GM19324 (cell line): ENCODE data around the gene CHTF8.
"Not testable (repeated sequence)": the region's sequence is repeated elsewhere in the genome, so short reads cannot be mapped to it uniquely, and the experiment has no call there.

ENCODE experiments used
- ATAC-seq: cut with Tn5 transposase; IDR thresholded peaks from one replicate; pipeline ENCODE4 v1.9.1; 2021; ENCODE audit warnings: mild to moderate bottlenecking, moderate library complexity; ENCODE audit not compliant: unreplicated experiment, low FRiP score

The CHTF8 gene, protein sequence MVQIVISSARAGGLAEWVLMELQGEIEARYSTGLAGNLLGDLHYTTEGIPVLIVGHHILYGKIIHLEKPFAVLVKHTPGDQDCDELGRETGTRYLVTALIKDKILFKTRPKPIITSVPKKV

DNA sequence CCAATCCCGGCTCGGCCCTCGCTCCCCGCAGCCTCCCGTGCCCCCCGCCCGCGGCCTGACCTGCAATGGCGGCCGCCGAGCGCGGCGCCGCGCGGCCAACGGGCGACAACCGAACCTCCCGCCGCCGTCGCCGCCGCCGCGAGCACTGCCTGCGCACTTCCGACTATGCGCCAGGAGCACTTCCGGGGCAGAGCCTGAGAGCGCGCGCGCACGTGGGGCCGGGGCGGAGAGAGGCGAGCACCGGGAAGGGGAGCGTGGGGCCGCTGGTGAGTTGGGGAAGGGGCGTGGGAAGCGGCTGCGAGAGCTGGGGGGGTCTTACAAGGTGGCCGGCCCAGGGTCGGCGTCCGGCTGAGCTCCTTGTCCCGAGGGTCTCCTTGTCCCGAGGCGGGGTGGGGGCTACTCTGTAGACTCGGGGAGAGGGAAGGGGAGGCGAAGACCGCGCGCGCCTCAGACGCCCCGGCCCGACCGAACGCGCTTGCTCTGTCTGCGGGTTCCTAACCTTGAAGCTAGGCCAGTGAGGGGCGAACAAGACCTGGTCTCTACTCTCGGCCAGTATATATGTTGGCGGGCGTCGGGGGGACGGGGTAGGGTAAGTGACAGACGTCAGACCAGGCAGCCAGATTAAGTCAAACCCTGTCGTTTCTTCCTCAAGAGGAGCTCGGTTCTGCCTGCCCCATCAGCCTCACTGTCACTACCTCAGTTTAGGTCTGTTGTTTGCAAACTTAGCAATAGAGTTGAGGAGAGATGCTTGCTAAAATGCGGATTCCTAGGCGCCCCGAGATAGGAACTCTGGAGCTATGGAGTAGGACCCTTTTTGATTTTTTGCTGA lies at the start of gene CHTF8, which contains the start of gene UTP4:
Gene CHTF8, minus strand, starts transcription at position 165 of the 829 bp plus-strand sequence. CDS start 11,130 bp downstream, outside the sequence.
Gene UTP4, plus strand, starts transcription at position 226 of the 829 bp plus-strand sequence. CDS start 811 bp downstream, outside the sequence.
- peak; percentile 93 for ATAC-seq

DNA sequence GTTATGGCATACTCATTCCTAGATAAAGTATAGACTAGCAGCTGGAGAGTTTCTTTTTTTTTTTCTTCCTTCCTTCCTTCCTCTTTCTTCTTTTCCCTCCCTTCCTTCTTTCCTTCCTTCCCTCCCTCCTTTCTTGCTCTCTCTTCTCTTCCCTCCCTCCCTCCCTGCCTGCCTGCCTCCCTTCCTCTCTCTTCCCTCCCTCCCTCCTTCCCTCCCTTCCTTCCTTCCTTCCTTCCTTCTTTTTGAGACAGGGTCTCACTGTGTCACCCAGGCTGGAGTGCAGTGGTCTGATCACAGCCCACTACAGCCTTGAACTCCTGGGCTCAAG lies 47.6 kb upstream of the CHTF8 start:
- ATAC-seq = no peak

DNA sequence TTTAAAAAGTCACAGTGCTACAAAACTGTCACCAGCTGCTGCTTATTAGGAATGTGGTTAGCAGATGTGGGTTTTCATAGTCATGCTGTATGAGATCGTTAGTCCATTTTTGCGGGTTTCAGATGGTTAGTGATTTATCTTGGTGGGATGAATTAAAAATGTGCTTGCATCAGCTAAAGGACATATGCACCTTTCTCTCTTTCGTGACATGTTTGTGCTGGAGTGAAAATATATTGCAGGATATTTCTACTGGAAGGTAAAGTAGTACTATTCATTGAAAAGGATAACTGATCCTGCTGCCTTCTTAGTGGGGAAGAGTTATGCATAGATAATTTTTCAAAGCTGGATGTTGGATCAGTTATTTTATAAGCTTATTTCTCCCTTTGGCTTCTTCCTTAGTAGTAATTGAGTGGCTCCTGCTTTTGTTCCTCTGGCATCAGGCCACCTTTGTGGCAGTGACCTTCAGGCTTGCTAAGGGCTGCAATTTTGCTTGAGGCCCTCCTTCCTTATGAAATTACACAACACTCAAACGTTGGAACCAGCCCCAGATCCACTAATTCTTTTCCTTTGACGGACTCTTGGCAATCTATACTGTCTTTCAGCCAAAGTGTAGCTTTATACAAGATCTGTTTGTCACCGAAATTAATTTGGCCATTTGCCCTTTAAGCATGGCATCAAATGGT lies 47.1 kb upstream of the CHTF8 start:
- no peak for ATAC-seq

DNA sequence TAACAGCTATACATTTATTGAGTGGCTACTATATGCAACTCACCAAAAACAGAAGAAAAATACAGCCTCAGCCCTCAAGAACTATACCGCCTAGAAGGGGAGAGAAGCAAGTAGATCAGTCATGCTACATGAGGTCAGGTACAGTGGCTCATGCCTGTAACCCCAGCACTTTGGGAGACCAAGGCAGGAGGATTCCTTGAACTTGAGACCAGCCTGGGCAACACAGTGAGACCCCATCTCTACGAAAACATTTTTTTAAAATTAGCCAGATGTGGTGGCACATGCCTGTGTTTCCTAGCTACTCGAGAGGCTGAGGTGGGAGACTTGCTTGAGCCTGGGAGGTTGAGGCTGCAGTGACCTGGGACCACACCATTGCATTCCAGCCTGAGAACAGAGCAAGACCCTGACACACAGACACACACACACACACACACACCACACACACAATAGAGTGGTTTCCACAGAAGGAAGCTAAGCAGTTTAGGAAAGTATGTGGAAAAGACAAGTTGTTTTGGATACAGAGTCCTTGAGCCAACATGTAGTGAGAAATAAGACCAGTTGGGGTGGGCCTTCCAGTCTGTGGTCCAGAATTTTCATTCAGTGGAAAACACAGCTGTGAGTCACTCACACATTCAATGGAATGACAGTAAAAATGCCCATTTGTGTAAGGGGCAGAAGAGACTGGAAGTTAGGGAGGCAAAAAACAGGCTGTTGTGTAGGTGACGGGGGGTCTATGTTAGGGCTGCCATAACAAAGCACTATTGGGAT lies 43.8 kb upstream of the CHTF8 start:
- ATAC-seq = no peak

DNA sequence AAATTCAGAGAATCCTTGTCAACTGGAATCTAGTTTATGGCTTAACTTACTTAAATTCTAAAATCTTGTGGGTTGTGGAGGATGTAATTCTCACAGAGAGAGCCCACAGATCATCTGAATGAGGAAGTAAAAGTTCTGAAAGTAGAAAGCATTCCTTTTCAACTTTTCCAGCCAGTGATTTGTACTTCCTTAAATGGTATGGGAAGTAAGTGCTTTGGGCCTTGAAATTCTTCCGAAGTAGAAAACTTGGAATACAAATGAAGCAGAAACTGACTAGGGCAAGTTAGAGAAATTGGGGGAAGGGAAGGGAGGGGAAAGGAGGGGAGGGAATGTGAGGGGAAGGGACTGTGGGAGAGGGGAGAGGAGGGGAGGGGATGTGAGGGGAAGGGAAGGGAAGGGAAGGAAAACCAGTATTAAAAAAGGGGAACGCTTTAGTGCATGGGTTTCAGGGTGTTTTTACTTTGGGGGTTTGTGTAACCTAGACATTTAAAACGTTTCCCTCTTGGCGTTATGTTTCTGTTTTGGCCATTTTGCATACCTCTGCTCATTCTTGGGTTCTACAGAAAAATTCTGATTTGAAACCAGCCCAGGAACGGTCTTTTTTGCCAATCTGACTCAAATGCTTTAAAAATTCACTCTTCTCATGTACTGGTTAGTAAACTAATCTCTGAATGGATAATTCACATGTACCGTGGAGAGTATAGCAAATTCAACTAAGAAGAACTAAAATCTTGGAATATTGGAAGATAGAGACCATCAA lies 39.1 kb upstream of the CHTF8 start:
- ATAC-seq = no peak

DNA sequence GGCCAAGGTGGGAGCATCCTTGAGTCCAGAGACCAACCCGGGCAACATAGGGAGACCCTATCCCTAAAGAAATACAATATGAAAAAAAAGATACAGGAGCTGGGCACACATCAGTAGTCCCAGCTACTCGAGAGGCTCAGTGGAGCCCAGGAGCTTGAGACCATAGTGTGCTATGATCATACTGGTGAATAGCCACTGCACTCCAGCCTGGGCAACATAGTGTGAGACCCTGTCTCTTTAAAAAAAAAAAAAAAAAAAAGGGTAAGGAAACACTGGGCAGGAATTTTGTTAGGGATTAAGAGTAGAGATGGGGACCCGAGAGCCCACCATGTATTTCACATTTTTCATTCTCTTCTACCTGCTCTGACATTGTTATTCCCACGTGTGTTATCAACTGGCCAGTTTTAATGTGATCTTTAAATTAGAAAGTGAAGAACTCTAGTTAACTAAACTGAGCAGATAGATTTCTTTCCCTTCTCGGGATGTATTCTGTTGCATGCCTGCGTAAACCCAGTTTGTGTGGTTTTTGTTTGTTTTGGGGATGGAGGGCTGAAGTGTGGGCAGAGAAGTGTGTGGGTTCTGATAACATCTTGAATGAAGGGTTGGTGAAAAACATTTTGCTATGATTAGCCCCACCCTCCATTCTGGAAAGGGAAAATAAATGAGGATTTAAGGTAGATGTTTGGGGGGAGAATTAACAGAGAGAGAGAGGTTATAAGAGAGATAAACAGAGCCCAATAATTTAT lies 37.4 kb upstream of the CHTF8 start:
- ATAC-seq = no peak

DNA sequence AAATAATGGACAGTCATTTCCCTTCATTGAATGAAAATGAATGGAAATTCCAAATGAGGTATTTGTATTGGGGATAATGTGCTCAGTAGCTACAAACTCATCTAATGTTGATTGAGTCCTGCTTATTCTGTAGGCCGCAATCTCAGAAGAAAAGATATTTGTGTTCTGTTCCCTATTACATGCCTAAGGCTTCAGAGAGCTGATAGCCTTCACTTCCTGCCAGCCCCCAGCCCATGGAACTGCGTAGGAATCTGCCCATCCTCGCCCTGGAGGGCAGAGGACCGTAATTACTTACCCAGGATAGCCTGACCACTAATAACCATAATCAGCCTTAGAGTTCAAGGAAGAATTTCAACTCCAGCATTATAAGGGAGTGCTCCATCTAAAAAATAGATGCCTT lies 36.7 kb upstream of the CHTF8 start:
- ATAC-seq = no peak

DNA sequence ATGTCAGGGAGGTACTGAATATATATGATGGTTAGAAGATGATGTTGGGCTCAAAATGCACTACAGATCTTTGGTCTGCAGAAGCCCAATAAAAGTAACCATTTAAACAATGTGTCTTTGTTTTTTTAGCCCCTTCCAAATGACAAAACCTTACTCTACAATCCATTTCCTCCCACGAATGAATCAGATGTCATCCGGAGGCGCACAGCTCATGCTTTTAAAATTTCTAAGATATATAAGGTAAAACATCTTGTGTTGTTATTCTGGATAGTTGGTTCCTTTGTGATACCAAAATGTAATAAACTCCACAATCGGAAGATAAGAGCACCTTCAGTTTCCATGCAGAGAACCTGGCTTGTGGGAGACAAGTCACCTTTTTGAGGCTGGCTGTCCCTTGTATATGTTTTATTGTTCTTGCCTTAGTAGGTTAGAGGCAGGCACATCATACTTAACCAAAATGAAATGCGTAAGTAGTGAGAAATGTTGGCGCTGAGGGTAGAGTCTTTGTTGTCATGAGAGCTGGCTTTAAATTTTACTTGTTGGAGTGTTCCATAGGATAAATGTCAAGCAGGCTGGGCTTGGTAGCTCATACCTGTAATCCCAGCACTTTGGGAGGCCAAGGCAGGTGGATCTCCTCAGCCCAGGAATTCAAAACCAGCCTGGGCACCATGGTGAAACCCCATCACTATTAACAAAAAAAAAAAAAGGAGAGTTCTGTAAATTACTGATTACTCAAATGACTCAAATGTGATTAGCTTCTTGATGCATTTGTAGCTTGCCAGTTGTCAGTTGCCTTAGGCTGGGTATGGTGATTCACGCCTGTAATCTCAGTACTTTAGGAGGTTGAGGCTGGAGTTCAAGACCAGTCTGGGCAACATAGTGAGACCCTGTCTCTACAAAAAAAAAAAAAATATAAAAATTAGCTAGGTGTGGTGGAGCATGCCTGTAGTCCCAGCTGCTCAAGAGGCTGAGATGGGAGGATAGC lies 34.9 kb upstream of the CHTF8 start:
- no peak for ATAC-seq

DNA sequence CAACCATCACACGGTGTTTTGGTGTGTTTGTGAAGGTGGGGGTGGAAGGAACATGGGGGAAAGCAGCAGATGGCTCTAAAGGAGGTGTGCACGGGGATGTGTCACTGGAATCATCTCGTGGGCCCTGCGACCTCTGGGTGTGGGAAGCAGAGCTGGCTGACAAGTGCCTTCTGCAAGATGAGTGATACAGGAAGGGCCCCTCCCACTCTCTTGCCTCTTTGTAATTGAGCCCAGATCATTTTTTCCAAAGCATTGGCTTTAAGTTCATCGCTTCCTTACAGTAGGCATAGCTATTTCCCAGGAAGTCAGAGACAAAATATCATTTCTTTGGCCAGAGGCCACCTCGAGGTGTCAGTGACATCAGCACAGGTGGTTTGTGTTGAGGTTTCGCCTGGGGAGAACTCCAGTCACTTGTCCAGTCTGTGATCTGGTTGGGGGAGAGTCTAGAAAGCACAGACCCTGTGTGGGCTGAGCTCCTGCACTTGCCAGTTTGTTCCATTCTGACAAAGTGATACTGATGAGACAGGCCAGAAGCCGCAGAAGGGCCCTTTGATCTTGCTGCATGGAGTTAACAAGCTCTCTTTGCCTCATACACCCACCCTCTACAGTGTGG lies 33.9 kb upstream of the CHTF8 start:
- ATAC-seq = no peak

DNA sequence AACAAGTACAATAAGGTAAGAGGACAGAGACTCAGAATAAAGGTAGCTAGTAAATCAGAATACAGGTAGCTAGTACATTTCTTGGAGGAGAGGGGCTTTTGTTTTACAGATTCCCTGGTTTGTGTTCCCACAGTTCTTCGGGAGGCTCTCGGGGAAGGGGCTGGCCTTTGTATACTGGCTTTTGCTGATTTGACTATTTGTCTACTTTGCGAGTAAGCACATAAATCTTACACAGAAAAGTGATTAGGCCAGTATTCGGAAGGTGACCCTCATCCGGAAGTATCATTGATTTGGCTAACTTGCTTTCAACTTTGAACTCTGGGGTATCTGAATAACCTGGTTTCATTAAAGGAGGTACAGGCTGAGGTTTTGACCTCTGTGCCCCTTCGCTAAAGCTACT lies 33.2 kb upstream of the CHTF8 start:
- ATAC-seq = no peak

DNA sequence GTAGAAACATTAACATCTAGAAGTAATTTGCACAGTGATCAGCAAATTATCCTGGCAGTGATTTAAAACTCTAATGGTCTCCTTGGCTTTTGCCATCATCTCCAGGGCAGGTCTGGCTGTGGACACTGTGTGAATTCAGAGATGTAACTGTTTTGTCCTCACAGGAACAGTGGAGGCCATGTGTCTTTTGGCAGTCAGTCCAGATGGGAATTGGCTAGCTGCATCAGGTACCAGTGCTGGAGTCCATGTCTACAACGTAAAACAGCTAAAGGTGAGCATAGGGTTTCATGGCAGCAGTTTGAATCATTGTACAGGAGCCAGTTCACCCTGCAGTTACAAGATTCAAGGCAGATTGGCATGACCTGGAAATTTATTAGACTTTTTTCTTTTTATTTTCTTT lies 27.8 kb upstream of the CHTF8 start:
- ATAC-seq = no peak

DNA sequence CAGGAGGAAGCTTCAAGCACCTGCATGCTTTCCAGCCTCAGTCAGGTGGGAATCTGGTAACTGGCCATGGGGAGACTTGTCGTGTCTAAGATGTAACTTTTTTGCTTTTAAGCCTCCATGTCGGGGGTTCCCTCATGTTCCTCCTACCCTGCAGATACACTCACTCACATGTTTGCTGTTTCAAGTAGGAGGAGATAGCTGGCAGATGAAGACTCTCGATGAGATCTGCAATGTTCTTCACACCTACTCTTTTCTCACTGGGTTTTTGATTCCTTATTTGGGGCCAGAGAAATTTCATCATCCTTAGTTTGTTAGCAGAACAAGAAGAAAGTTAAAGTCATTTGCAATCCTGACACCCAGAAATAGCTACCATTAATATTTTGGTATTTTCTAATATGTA lies 24.8 kb upstream of the CHTF8 start:
- ATAC-seq = no peak

DNA sequence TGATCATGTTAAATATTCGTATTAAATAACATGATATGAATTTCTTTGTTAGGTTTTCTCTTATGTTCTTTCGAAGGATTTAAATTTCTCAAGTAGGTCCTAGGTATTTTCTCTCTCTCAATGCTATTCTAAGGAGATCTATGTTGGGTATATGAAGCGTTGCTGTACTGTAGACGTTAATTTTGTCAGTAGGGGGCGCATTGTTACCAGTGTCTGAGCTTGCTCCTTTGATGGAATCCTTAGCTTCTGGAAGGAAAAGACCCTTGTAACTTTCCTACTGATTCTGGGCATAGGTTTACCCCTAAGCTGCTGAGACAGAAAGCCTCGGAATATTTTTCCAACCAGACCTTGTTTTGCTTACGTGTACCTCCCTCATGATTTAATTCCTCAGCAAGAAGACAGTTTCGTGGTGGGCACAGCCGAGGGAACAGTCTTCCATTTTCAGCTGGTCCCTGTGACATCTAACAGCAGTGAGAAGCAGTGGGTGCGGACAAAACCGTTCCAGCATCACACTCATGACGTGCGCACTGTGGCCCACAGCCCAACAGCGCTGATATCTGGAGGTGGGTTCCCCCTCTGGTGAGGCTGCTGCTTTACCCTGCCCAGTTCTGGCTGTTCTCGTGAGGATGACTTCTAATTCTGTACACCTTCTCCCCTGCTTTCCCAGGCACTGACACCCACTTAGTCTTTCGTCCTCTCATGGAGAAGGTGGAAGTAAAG lies 17.9 kb upstream of the CHTF8 start:
- ATAC-seq = no peak

DNA sequence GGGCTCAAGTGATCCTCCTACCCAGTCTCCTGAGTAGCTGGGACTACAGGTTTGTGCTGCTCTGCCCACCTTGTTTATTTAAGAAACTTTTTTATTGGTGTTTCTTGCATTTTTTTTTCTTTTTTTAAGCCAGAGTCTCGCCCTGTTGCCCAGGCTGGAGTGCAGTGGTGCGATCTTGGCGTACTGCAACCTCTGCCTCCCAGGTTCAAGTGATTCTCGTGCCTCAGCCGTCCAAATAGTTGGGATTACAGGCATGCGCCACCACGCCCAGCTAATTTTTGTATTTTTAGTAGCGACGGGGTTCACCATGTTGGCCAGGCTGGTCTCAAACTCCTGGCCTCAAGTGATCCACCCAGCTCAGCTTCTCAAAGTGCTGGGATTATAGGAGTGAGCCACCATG lies 17.2 kb upstream of the CHTF8 start:
- not testable (repeated sequence) for ATAC-seq

DNA sequence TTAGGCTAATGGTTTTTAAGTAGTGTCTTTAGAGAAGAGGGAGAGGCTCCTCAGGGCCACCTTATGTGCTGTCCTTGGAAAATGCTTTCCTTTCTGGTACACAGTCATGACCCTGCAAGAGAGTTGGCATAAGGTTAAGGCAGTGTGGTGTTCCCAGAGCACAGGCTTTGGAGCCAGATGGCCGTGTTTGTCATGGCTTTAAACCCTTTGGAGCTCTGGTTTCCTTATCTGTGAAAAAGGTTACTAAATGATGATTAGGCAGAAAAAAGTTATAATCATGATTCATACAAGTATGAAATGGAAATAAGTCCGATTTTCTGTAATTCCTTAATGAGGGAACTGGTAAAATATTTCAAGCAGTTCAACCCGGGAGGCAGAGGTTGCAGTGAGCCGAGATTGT lies 13.3 kb upstream of the CHTF8 start:
- ATAC-seq = no peak

DNA sequence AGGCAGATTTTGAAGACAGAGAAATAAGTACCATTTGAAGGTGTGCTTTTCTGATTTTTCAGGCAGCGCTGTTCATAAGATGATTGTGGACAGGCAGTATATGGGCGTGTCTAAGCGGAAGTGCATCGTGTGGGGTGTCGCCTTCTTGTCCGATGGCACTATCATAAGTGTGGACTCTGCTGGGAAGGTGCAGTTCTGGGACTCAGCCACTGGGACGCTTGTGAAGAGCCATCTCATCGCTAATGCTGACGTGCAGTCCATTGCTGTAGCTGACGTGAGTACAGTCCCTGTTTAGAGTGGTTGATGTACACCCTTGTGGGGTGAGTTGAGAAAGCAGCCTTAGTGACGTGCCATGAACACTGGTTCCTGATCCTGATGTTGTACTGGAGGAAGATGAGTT lies 10.7 kb upstream of the CHTF8 start:
- no peak for ATAC-seq

DNA sequence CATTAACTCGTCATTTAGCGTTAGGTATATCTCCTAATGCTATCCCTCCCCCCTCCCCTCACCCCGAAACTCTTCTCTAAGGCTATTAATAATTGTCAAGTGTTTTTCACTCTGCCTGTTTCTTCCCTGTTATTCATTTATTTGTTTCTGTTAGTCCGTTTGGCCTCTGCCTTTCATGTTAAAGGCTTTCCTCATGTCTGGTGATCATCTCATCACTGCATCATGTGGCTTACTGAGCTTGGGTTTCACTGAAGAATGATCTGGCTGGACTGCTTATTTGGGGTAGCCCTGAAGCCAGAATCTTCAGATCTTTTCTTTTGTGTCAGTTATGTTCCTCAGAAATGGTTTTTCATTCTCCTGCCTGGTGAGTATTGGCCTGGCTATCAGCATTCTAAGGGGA lies 9.5 kb upstream of the CHTF8 start:
- no peak for ATAC-seq
